ENCODE measurements around the gene KCNQ1.

The KCNQ1 gene

DNA sequence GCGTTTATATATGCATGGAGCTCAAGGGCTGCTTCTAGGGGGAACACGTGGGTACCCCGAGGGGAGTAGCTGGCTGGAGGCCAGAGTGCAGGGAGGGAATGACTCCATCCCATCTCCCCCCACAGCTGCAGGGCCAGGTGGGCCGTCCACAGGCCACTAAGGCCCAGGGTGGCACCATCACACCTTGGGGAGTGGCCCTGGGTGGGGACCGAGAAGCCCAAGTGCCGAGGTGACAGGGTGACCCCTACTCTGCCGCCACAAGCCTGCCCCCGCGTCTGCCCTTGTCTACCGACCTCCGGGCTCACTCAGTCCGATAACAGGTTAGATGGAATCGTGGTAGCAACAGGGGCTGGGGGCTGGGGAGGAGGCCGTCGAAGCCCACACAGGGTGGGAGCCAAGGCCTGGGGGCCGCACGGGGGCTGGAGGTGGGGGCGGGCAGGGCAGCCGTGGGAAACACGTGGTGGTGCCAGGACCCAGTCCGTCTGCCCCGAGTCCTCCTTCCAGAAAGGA, 129.3 kb downstream of the KCNQ1 start:
- DNase-seq, result no peak

DNA sequence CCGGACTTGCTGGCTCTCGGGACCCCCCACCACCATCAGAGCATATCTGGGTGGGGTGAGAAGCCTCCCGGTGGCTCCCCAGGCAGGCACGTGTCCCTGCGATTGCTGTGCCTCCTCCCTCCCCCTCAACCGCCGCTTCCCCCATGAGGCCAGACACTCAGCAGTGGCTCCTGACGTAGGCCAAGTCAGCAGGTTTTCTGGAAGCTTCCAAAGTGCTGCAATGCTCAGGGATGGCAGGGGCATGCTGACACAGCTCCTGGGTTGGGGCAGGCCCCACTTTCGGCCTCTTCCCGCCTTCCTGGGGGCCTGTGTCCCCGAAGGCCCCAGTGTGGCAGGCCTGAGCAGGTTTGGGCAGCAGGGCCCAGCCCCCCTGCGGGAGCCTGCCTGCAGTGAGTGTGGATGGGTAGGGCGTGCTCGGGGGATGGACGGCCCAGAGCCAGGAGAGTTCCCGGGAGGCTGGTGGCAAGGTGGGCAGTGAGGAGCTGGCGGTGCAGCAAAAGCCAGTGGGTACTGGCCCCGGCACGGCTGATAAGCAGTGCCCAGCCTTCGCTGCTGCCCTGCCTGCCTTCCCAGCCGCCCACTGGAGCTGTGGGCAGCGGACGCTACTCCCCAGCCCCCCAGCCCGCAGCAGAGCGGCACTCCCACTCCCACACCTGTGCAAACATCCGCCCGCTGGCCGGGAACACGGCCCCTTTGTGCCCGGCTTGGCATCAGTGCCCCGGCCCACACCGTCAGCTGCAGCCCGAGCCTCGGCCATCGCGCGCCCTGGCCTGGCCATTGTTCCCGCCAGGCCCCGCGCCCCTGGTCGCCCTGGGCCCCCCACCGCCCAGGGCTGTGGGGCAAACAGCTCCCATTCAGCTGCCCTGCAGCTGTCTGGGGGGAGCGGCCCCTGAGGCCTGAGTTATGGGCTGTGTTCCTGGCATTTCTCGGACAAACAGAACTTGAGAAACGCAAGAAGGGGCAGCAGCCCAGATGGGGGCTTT, 130.0 kb downstream of the KCNQ1 start:
- no peak for DNase-seq

DNA sequence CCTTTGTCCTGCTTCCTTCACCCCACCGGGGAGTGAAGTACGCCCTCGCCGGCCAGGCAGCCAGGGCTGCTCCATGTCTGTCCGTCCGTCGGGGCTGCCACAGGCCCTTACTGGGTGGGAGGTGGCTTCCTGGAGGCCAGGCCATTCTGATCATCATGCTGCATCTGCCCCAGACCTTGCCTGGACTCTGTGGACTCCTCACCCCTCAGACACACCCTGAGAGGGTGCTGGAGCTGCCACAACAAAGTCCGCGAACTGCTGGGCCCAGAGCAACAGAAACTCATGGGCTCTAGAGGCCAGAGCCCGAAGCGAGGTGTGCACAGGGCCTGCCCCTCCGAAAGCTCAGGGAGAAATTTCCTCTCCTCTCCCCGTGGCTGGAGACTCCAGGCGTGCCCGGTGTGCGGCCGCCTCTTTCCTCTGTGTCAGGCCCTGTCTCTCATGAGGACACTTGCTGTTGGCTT, 130.8 kb downstream of the KCNQ1 start:
- DNase-seq, result no peak

DNA sequence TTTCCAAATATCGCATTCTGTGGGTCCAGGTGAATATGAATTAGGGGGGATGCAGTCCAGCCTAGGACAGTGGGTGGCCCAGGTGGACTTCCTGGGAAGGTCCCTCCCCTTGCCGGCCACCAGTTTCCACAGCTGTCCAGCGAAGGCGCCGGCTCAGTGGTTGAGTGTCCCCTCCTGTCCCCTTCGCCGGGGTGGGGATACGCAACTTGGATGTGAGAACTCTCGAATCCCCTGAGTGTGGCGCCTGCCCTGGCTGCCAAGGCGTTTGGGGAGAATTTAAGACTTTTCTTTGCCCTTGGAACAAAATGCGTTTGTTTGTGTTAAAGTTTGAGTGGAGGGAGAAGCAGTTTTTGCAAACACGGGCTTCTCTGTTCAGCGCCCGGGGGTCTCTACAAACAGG, 131.3 kb downstream of the KCNQ1 start:
- DNase-seq, result no peak

DNA sequence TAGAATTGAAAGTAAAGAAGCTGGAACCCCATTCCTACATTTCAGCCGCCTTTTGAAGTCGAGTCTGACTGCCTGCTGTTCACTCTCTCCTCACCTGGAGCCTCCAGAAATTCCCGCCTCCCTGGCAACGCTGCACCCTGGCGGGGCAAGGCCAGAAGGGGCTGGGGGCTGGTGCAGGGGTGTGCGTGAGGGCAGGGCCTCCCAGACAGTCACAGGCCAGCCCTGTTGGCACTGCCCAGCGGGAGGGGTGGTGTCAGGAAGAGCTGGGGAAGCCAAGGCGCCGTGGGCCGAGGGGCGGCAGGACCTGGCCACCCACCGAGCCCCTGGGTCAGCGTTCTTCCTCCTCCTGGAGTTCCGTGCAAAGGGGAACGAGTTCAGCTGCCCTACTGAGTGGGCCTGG, 131.7 kb downstream of the KCNQ1 start:
- DNase-seq, result no peak

DNA sequence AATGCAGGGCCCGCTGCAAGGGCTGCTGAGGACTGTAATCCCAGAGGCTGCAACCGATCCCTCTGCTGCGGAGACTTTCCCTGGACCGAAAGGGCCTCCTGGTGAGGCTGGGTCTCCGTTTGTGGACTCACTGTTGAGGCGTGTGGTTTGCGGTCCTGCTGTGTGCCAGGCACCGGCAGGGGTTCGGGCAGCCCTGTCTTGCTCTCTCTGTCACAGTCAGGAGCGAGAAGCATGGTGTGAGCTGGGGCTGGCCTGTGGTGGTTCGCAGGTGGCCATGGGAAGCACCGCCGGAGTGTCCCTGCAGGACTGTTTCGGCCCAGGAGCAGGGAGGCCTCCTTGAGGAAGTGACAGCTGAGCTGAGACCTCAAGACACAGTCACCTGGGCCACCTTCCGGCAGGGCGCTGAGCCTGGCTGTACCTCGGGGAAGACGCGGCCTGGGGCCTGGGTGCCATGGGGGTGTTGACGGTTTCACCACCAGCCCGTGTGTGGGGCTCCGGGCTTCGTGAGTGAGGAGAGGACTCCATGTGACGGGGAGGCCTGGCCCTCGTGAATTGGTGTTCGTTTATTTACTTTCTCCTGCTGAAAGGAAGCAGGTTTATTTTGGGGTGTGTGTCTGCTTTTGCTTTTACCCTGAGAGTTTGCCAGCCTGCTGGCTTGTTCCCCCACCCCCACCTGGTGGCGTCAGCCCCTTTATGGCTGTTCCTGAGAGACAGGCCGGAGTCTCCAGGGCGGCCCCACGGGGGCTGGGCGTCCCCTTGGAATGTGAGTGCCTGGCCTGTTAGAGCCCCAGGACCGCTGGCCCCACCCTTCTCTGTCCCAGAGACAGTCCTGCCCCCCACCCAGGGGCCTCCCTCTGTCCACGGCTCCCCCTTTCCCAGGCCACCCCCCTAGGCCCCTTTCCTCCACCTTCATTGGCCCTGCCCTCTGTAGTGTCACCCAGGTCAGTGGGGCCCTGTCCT, 132.5 kb downstream of the KCNQ1 start:
- DNase-seq, result no peak

DNA sequence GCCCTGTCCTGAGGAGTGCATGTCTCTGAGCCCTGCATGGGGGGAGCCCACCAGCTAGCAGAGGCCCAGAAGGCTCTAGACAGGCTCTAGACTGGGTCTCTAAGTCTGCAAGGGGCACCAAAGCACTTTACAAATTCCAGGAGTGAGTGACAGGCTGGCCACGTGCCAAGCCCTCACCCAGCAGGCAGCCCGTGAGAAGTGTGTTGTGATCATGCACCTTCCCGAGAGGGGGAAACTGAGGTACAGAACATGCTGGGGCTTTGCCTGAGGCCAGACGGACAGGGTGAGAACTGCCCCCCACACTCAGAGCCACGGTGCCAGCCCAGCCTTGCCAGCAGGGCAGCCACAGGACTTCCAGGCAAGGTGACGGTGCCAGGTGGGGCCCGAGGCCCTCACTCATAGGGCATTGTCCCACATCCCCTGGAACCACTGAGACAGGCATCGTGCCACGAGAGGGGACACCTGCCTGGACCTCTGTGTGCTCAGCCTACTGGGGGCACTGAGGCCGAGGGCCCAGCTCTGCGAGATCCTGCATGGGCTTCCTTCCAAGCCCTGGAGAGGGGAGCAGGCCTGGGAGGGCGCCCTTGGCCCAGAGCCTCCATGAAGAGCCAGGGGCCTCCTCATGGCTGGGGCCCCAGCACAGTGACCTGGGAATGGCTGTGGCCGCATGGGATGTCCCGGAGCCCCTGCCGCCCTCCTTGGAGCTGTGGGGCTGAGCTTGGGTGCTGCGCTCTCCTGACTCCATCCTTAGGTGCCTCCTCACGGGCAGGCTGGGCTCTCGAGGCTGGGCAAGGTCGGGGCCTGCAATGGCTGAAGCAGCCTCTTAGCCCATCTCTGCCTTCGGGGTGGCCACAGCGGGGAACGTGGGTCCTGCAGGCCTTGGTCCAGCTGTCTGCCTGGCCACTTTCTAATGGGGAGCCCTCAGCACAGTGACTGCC, 133.5 kb downstream of the KCNQ1 start:
- DNase-seq, result no peak

DNA sequence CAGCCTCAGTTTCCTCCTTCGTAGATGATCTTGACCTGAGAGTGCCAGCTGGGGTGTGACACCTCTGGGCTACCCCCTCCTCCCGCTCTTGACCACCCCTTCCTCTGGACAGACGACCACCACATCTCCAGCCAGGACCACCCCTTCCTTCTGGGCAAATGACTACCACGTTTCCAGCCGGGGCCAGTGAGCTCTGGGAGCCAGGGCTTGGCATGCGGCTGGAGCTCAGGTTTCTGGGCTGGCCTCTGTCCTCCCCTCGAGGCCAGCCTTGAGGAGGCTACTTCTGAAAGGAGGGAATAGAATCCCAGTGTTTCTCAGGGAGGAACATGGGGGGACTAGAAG, 134.1 kb downstream of the KCNQ1 start:
- no peak for DNase-seq

DNA sequence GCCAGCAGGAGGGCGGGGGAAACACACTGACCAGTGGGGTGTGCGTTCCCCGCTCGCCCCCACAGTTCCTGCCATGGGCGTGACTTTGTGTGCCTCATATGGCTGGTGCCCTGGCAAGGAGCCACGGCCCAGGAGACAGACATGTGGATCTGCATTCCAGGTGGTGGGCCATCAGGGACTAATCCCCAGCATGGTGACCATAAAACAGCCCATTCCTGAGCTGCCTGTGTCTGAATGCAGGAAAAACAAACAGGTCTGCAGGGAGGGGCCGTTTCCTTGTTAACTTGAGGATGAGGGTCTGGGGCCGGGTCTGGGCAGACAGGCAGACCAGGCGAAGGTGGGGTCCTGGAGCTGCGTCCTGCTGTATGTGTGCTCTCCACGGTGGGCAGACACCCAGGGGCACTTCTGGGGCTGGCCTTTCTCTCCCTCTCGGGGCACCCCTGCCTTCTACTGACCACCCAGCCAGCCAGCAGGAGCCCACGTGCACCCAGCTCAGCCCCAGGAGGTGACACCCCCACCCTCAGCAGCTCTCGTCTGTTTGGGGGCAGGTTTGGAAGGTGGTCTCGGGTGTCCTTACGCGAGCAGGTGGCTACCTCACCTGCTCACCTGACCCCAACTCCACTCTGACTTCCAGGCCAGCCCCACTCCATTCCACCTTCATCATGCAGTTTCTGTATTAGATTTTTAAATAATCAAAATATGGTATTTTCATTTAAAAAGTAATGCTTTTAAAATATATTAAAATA, 134.7 kb downstream of the KCNQ1 start:
- no peak for DNase-seq

DNA sequence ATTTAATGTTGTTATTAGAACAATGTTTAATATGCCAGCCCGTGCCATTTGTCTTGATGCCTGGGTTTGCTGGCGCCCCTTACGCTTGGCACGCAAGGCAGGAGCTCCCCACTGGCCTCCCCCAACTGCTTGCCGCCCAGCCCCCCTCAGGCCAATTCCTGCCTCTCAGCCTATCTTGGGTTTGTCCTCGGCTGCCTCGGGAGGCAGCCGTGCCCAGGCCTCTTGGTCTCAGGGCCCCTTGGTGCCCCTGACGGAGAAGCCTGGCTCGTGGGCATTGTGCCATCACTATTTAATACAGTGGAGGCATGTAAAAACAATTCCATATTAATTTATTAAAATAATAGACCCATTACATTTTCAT, 135.2 kb downstream of the KCNQ1 start:
- DNase-seq, result no peak

DNA sequence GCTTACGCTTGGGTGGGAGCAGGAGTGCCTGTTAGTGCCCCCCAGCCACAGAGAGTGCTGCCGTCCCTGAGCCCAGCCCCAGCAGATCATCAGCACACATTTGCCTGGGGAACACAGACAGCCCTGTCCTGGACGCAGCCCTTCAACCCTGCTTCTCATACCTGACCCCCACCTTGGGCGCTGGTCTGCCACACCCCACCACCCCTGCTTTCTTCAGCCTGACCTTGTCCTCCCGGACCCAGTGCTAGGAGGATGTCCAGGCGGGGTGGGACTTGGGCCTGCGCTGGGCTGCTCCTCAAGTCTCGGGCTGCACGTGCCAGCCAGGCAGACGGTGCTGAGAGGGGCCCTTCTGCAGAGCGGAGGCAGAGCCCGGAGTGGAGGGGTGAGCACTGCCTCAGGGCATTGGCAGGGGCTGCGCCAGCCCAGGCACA, 135.8 kb downstream of the KCNQ1 start:
- peak; percentile 0 for DNase-seq

DNA sequence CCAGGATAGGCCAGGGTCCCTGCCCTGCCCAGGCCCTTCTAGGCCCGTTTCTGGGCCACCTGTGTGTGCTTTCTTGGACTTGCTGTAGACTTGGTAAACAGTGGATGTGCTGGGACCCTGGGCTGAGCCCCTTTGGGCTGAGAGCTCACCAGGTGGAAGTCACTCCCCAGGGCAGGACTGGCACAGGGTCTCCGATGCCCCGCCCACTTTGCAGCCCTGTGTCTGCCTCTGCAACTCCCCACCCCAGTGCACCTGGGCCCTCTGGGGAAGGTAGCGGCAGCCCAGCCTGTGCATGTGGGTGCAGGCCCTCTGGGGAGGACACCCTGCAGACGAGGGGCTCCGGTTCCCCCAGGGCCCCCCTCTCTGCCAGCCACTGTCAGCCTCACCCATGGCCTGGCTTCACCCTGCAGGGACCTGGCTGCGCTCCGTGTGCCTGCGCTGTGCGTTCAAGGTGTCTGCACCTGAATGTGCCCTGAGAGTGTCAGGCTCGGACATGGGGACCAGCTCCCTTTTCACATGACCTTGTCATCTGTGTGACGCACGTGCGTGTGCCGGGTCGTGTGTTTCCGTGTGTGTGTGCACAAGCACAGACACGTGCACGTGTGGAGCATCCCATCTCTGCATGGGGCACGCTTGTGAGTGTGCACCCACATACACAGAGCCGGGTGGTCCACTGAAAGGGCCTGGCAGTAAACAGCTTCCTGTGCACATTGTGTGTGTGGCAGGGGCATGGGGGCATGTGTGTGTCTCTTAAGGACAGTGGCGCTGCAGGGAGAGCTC, 136.5 kb downstream of the KCNQ1 start:
- peak; percentile 1 for DNase-seq

DNA sequence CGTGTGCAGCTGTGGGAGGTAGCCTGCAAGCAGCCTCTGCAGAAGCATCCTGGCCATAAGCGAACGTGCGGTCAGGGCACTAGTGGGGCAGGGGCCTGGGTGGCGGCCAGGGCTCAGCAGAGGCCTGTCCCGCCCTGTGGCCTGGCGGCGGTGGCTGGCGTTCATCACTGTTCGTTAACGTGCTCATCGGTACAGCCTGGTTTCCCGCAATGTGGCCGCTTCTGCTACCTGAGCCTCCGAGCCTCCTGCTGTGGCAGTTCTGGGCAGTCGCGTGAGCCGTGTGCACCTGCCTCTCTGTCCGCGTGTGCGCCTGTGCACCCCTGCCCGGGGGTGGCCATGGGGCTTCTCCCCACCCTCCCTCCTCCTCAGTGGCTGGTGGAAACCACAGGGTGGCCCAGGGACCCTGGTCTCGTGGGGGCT, 137.1 kb downstream of the KCNQ1 start:
- DNase-seq, result peak; percentile 1

DNA sequence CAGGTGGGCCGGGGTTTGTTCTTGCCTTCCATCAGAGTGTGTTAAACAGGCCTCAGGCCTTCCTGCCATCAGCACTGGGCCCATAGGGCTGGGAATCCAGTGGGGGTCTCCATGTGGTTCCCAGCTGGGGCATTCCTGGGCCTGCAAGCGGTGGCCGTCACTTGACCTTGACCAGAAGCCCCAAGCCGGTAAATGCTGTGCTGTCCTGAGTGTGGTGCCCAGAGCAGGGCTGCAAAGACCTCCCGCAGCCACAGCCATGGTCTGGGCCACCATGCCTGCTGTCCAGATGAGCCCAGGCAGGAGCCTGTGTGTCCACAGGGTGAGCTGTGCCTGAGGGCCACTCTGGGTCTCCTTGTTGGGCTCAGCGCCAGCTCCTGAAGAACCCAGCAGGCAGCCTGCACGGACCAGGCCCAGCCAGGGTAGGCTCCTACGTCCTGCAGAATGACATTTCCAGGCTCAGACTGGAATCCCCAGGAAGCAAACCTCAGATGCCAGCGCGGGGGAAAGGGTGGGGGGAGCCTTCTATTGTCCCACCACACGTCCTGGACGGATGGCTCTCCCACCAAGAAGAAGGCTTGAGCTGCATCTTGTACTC, 137.6 kb downstream of the KCNQ1 start:
- DNase-seq, result peak; percentile 0

DNA sequence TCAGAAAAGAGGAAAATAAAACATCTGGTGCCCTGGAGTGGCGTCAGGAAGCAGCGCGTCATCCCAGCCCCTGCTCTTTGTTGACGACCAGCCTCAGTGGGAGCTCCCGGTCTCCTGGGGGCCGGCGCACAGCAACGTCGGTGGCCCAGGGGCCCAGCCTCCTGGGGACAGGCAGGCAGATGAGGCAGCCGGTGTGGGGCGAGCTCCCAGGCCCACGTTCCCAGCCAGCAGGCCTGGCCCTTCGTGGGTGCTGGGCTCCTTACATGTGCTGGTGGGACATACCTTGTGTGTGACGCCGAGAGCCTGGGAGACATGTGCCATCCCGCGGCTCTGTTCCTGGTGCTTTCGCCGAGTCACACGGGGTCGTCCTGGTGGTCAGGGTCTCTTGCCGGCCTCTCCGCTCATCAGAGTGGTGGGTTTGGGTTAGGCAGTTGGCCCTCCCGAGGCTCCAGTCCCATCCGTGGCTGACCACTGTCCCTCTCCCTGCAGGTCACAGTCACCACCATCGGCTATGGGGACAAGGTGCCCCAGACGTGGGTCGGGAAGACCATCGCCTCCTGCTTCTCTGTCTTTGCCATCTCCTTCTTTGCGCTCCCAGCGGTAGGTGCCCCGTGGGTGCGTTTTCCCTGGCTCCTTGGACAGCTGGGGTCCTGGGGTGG, 138.3 kb downstream of the KCNQ1 start:
- DNase-seq, result peak; percentile 1

DNA sequence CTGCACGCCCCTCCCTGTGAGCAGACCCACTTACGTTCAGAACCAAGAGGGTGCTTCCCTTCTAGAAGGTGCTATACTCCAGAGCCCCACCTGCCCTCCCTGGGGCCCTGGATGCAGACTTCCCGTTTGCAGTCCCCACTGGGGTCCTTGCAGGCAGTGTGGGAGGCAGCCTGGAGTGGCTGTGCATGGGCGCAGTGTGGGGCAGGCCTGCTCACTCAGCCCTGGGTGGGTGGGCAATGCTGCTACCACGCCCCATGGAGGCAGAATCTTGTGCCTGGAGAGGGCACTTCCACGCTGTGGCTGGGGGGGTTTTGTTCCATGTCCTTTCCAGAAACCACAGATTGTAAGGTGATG, 138.8 kb downstream of the KCNQ1 start:
- no peak for DNase-seq

DNA sequence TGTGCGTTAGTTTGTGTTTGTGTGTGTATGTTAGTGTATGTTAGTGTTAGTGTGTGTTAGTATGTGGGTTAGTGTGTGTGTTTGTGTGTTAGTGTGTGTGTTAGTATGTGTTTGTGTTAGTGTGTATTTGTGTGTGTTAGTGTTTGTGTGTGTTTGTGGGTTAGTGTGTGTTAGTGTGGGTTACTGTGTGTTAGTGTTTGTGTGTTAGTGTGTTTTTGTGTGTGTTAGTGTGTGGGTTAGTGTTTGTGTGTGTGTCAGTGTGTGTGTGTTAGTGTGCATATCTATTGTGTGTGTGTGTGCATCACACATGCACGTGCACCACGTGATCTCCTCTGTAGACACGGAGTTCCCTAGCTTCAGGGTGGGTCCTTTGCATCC, 139.6 kb downstream of the KCNQ1 start:
- no peak for DNase-seq

DNA sequence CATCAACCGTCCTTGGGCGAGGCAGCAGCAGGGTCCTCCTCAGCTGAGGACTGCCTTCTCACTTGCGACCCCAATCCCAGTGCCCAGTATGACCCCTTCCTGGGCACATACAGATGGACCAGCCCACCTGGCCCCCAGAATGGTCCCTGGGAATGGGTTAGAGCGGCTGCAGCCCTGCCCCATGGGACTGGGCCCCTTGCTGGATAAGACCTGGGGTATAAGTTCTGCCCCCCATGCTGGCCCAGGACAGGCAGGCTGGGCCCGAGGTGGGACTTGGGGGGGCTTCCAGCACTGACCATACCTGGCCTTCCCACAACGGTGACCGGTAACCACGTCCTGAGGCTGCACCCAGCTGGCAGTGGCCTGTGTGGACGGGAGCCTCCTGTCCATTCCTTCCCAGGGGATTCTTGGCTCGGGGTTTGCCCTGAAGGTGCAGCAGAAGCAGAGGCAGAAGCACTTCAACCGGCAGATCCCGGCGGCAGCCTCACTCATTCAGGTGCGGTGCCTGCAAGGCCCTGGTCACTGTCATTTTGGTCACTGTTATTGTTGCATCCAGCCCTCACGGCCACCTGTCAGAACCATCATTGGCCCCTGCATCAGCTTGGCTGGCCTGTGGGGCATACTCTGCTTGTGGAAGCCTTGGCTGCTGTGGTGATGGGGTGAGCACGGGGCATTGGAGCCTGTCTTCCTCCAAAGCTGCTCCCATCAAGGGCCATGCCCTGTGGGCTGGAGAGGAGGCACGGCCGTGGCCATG, 140.2 kb downstream of the KCNQ1 start:
- DNase-seq, result no peak

DNA sequence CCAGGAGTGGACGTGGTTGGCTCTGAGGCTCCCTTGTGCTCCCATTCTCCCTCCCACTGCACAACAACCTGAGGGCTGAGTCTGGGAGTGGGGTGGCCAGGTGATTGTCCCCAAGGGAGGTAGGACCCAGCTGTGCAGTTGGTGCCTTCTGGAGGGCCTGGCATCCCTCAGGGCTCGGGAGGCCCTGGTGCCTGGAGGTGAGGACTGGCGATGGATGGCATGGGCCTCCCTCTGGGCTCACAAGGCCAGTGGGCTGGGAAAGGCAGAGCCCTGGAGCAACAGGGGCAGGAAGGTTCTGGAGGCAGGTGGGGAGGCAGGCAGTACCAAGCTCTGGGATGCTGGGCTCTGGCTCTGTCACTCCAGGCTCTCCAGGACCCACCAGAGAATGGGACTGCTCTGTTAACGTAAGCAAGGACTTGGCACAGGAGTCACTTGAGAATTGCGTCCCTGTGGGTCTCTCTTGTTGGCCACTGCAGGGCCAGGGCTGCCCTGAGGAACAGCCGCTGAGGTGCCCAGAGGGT, 140.8 kb downstream of the KCNQ1 start:
- DNase-seq, result no peak

Data from stimulated activated CD4-positive, alpha-beta T cell treated with anti-CD3 and anti-CD28 coated beads, Interleukin-15, amount 100 ng/mL, for 24 hours (primary cell).